ENCODE measurements around the gene MIR17HG.
A peak's percentile ranks its signal among the peaks of the same experiment; 100 is the strongest.
"Not testable (repeated sequence)": the region's sequence is repeated elsewhere in the genome, so short reads cannot be mapped to it uniquely, and the experiment has no call there.

The MIR17HG gene

DNA sequence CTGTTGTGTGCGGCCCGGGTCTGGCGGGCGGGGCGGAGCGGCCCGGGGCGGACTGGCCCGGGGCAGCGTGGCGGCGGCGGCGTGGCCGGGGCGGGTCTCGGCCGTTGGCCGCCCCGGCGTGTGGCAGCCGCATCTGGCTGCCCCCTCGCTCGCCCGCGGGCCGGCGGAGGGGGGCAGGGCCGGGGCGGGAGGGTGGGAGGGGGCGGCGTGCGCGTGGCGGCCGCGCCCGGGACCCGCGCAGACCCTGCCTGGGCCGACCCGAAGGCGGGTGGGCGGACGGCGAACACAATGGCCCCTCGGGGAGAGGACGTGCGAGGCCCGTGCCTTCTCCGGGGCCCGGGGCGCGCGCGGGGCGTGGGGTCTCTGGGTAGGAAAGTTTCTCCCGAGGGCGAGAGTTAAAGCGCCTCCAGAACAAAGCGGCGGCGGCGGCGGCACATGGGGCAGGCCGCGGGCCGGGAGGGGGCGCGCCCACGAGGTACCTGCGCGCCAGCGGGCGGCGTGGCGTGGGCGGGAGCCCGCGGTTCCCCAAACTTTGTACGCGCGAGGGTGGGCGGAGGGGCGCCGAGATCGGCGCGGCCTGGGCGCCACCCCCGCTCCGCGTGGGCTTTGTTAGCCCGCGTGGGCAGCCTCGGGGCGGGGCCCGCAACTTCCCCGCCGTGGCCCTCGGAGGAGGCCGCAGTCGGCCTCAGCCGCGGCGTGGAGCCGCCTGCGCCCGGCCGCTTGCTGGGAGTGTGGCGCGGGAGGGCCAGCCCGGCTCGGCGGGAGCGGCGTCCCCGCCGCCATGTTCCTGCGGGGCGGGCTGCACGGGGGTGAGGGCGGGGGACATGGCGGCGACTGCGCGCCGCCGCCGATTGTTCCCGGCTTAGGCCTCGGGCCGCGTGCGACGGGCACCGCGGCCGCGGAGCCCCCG lies 764 bp downstream of the MIR17HG start:
- DNase-seq, result peak; percentile 41

DNA sequence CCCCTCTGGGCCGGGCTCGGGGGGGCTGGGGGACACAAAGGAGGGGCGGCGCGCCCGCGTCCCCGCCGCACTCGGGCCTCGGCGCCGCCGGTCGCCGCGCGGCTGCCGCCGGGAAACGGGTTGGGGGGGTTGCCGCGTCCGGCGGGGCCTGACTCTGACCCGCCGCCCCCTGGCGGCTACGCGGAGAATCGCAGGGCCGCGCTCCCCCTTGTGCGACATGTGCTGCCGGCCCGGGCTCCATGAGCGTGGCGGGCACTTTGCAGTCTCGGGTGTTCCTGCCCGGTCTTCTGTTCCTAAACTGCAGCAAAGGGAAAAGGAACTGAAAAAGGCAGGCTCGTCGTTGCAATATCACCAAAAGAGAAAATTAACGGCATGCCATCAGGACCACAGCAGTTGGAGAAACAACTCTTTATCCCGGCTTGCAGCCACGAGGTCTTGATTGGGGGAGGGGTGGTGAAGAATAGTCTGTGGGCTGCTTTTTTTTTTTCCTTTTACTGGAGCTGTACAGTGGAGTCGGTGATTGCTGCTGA lies 1.5 kb downstream of the MIR17HG start:
- DNase-seq, result peak; percentile 93

DNA sequence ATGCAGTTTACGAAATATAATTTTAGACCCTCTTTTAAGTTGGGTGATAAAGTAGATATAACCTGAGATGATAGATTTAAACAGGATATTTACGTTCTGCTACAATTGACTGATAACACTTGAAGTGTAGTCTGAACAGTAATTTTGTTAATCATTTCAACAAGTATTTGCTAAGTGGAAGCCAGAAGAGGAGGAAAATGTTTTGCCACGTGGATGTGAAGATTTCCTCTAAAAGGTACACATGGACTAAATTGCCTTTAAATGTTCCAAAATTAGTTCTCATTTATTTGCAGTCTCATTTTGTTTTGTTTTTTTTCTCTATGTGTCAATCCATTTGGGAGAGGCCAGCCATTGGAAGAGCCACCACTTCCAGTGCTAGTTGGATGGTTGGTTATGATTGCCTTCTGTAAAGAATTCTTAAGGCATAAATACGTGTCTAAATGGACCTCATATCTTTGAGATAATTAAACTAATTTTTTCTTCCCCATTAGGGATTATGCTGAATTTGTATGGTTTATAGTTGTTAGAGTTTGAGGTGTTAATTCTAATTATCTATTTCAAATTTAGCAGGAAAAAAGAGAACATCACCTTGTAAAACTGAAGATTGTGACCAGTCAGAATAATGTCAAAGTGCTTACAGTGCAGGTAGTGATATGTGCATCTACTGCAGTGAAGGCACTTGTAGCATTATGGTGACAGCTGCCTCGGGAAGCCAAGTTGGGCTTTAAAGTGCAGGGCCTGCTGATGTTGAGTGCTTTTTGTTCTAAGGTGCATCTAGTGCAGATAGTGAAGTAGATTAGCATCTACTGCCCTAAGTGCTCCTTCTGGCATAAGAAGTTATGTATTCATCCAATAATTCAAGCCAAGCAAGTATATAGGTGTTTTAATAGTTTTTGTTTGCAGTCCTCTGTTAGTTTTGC lies 2.8 kb downstream of the MIR17HG start:
- no peak for DNase-seq

DNA sequence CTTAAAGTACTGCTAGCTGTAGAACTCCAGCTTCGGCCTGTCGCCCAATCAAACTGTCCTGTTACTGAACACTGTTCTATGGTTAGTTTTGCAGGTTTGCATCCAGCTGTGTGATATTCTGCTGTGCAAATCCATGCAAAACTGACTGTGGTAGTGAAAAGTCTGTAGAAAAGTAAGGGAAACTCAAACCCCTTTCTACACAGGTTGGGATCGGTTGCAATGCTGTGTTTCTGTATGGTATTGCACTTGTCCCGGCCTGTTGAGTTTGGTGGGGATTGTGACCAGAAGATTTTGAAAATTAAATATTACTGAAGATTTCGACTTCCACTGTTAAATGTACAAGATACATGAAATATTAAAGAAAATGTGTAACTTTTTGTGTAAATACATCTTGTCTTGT lies 3.6 kb downstream of the MIR17HG start:
- no peak for DNase-seq

DNA sequence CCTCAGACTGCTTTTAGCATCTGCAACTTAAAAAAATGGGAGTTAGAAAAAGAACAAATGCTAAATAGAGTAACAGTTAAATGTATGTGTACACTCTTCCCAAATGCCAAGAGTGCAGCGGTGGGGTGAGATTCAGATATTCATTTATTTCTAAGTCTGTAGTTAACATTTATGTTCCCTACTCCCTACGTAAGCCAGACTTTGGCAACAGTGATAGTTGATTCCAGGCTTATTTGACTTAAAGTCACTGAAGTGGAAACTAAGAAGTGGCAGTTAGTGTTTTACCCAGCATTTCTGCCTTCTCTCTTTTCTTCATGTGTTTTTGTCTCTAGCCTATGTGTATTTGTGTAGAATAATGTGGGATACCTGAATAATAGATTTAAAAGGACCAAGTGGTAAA lies 4.5 kb downstream of the MIR17HG start:
- no peak for DNase-seq

DNA sequence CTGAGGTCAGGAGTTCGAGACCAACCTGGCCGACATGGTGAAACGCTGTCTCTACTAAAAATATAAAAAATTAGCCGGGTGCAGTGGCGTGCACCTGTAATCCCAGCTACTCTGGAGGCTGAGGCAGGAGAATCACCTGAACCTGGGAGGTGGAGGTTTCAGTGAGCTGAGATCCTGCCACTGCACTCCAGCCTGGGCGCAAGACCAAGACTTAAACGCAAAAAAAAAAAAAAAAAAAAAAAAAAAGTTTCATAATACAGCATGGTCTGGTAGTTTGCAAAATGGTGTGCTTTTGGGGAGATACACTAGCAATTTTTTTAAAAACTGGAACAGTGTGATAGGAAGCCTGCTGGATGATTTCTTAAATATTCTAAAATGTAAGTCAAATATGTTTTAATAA lies 5.4 kb downstream of the MIR17HG start:
- not testable (repeated sequence) for DNase-seq

DNA sequence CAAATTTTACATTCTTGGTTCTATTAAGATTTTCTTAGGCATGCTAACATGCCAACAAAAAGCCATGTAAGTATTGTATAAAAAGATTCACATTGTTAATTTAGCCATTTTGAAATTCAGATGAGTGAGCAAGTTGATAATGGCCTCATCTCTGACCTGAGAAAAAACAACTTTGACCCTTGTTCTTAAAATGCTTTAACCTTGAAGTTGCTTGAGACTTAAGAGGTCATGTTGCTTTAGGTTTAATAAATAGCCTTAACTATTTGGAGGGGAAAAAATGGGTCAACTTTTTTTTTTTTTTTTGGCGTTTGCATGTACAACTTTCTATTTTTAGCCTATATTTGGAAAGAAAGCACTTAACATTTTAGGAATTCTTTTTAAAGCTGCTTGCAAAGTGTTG lies 6.0 kb downstream of the MIR17HG start:
- DNase-seq, result no peak

DNA sequence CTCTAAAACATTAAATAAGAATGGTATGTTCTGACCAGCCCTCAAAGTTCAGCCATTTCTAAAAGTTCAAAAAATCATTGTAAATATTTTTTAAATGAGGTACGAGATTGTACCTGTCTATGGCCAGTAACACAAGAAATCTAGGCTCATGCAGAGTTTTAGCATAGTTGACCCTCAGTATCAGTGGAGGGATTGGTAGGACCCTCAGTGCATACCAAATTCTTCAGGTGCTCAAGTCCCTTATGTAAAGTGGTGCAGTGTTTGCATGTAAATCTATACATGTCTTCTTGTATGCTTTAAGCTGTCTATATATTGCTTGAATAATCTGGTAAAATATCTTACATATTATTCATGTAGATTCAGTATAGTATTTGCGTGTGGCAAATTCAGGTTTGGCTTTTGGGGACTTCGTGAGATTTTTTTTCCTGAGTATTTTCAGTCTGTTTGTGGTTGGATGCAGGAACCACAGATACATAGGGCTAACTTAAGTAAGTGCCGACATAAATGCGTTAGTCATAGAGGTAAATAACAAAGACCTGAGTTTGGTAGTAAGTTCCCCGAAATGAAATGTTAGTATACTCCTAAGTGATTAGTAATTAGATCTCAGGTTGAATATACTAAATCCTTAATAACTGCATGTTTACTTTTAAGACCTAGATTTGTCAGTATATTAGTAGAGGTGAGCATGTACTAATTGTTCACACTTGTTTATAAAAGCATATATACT lies 7.8 kb downstream of the MIR17HG start:
- DNase-seq, result no peak

DNA sequence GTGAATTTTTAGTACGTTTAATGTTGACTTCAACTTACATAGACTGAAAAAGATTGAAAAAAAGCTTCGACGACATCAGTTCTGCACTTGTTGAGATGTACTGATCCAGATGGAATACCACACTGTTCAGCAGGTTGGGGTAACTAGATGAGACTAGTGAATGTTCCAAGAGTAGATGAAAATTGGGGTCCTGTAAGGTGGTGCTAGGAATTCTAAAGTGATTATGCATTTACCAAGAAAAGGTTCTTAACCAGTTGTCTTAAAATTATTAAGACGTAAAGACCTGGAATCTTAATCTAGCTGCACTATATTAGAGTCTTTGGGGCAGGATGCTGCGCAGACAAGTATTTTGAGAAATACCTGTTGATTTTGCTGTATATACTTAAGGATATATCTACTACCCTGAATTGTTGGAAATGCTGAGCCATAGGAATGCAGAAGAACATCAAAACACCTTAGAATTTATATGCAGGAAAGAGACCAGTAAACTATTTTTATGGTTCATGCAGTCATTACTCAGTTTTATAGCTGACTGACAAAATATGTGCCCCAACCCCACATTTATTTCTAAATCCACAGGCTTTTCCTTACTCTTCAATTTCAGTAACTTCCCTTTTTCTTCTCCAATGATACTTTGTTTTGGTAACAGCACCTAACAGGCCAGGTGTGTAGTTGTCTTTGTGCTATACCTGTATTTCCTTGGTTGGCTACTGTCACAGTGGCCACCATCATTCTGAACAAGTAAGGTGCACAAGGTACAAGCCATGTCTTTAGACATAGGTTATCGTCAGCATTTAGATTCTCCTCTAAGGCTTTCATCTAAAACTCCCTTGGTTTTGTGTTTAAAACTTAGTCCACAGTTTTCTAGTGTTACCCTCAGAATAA lies 8.6 kb downstream of the MIR17HG start:
- no peak for DNase-seq

DNA sequence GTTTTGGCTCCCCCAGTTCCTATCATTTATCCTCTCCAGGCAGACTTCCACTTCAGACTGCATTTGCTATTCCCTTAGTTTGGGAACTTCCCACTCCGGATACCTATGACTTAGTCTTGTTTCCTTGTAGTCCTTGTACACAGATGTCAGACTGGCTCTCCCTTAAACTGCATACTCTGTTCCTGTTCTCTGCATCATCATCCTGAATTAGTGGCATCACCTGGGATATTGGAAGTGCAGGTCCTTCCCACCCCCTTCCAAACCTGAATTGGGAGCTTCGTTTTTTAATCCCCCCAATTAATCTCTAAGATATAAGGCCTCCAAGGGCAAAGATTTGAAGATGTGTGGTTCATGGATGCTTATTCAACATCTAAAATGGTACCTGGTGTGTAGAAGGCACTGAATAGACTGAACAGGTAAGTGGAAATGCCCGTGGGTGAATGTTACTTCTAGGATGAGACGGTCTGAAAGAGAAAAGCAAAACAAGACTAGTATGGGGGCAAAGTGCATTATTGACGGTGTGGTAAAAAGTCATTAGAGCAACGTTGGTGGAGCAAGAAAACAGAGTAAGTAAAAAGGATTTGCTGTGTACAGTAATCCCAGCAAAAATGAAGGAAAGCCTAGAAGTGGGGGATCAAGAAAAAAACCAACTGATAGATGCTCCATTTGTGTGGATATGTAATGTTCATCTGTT lies 9.6 kb downstream of the MIR17HG start:
- no peak for DNase-seq

DNA sequence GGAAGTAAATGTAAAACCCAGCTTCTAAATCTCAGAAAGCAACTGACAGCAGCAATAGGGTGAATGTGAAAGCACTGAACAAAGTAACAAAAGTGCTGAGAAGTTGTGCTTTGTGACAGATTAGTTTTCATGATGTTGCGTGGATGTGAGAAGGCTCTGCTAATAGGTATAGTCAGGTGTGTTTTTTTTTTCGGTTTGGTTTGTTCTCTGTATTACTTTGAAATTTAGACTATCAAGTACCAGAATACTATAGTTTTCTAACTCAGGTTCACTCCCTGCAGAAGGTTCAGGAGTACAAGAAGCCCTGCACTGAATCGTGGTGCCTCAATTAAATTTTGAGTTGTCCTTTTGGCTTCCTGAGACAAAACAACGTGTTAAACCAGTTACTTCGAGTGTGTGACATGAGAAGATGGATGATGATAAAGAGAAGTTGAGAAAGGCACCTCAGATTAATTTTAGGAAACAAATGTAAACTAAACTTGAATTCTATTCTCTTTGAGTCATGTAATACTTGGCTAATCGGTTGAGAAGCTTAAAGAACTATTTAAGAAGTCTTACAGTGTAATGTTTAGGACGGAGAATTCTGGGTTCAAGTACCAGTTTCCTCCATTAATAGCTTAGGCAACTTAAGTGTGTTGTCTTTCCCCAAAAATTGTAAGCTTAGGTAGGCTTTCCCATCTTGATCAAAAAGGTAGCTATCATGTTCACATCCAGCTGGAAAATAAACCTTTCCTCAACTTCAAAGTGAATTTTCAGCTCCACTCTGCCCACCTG lies 10.3 kb downstream of the MIR17HG start:
- no peak for DNase-seq

DNA sequence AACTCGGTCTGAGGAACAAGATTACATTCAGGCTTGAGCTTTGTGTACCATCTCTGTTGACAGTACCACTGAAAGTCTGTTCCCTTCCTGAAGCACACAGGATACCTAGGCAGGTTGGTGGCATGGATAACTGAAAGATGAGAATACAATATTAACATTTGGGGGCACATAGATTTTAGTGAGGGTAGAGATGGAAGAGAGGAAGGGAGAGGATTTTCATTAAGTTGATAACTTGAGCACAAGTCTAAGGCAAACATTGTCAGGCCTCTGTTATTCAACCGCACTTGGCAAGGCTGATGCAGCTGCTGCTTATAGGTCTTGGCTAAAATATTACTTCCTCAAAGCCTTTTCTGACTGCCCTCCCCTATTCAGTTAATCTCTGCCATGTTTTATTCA lies 10.9 kb downstream of the MIR17HG start:
- peak; percentile 25 for DNase-seq

DNA sequence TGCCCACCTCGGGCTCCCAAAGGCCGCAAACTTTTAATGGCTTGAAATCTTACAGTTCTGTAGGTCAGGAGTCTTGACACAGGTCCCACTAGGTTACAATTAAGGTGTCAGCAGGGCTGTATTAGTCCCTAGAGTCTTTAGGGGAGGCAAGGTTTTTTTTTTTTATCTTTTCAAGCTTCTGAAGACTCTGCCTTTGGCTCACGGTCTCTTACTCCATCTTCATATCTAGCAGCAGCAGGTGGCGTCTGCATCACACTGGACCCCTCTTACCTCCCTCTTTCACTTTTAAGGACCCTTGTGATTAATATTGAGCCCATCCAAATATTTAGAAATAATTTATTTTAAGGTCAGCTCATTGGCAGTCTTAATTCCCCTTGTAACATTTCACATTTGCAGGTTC lies 11.6 kb downstream of the MIR17HG start:
- DNase-seq, result no peak

DNA sequence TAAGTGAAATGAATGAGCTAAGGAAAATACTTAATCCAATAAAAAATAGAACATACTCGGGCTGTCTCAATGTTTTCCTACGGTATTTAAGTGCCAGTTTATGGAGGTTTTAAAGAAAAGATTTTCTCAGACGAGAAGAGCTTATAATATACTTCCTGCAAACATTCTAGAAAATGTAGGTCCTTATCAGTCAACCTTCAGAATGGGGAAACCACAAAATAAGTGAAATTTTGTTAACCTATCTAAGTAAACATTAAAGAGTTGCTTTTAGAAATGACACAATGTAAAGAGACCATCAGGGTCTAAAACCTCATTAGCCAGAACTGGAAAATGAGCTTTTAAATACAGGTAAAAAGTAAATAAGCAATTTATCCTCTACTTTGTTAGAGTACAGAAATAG lies 12.1 kb downstream of the MIR17HG start:
- DNase-seq, result no peak

DNA sequence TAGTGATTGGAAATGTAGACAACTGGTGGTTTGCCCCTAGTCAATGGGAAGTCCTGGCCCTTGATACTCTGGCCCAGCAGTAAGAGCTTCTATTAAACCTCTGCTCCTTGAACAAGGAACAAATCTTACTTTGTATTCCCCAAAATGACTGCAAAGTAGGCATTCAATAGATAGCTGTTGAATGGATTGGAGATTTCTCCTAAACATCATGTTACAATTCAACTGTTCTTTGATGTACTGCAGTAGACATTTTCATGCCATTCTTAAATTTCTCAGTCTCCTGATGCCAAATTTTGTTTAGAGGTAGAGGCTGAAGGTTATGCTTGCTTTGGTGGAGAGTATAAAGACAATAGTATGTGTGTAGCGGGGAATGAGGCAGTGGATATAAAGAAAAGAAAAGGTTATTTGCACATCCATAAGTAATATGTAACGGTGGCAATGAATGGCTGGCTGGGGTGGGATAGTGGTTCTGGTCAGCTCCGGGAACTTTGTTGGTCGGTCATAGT lies 12.8 kb downstream of the MIR17HG start:
- DNase-seq, result no peak

DNA sequence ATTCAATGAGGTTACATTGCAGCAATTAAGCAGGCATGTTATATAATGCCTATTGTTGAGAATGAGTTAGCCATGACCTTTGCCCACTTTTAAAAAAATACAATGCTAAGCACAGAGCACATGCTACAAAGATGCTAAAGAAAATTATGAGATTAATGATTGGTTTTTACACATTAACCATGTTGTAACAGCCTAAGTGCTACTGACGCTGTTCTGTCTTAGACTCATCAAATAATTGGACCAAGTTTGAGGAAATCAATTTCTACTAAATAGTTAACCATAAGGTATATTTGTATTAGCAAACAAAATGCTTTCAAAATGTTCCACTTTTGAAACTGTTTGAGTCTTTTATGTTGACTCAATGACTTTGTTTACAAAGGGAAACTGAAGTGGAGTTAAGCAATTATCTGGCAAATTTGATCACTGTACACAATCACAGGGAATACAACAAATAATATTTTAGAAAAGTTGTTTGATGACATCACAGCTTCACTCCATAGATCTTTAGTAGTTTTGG lies 14.3 kb downstream of the MIR17HG start:
- DNase-seq, result no peak

DNA sequence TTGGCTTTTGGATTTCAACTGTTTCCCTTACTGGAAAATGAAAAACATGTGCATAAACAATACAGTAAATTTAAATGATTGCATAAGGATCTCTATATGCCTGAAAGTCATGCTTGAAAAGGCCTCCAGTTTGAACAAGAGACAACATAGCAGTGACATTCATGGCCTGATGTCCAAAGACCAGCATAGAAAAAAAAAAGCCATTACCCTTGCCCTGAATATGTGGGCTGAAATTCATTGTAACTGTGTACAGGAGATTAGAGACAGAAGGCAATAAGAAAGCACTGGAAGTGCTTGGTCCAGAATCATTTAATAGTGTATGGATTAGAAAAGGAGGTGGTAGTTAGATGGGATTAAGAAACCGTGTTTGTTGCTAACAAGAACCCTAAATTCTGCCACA lies 15.4 kb downstream of the MIR17HG start:
- DNase-seq, result no peak

DNA sequence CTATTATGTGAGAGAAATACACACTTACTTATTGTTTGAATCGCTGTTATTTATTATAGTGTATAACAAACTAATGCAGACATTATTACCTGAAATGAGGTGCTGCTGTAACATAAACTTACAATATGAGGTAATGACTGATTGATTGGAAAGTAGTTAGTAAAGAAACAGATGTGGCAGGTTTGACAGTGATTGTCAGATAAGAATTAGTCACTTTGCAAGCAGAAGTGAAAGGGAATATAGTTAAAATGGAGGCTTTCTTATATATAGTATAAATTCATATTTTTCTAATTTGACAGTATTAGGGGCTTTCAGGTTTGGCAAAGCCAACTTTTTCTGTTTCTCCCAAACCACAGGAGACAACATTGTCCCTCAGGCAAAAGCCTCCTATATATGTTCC lies 20.6 kb downstream of the MIR17HG start:
- DNase-seq, result no peak

DNA sequence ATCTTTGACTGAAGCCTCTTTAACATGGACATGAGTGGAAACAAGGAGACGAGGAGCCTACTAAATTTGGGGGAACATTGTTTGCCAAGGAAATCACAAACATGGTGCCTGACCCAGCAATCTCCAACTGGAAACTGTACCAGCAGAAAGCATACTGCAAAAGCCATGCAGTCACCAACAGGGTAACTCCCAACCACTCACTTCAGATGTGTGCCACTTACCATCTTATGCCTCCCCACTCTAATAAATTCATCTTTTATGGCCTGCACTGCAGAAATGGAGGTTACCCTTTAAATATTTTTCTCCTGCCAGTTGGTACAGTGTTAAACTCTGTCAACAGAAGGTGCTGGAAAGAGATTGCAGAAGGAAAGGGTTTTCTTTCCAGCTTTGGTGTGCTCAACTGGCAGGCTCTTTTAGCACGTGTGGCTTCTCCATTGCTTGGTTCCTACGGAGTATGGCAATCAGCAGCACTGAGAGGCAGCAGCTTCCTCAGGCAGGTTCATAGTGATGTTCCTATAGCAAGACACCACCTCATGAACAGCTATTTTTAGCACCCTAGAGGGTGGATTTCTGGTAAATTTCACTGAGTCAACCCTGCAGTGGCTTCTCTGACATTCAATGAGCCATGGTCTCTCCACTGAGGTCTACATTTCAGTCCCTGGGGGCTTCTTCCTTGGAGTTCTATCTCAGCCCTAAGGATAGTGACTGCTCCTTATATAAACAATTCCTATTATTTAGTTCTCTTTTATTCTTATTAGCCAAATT lies 21.4 kb downstream of the MIR17HG start:
- DNase-seq, result no peak

Measured in NCI-H1092 treated with DMSO at 0.1 percent for 48 hours (cell line).